ENCODE data around the gene TECPR2.
"Not testable (repeated sequence)": the region's sequence is repeated elsewhere in the genome, so short reads cannot be mapped to it uniquely, and the experiment has no call there.

The TECPR2 gene

DNA sequence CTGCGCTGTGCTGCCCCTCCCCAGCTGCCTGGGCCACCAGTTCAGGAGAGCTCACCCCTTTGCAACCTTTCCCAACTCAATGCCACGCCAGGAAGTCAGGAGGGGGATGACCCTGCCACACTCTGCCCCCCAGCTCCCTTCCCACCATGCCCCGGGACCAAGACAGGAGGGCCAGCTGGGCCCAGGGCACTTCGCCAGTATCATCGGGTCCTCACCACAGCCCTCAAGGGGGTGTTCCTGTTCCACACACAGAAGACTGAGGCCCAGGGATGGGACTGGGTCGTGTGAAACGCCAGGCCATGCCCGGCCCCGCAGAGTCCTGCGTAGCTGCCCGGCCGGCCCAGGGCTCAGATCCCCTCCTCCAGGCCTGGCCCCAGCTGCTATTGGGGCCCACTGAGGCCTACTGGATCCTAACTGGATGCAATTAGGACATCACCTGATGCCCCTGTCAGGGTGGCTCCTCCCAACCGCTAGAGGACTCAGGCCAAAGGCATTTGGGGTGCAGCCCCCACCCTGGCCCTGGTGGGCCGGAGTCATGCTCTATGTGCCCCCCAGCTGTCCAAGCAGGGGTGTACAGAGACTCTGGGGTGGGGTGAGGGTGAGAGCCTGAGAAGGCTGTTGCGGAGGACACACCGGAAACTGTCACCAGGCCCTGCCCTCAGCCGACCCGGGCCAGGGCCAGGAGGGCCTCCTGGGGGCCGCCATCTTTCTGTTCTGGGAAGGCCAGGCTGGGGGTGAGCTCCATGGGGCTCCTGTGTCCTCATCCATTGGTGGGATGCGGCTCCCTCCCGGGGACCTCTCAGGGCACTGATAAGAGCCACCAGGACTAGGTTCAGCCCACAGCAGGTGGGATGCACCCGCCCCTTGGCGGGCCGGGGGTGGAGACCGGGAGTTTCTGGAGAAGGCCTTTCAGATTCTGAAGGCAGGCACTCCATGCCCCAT, 176.1 kb downstream of the TECPR2 start:
- no peak for DNase-seq

DNA sequence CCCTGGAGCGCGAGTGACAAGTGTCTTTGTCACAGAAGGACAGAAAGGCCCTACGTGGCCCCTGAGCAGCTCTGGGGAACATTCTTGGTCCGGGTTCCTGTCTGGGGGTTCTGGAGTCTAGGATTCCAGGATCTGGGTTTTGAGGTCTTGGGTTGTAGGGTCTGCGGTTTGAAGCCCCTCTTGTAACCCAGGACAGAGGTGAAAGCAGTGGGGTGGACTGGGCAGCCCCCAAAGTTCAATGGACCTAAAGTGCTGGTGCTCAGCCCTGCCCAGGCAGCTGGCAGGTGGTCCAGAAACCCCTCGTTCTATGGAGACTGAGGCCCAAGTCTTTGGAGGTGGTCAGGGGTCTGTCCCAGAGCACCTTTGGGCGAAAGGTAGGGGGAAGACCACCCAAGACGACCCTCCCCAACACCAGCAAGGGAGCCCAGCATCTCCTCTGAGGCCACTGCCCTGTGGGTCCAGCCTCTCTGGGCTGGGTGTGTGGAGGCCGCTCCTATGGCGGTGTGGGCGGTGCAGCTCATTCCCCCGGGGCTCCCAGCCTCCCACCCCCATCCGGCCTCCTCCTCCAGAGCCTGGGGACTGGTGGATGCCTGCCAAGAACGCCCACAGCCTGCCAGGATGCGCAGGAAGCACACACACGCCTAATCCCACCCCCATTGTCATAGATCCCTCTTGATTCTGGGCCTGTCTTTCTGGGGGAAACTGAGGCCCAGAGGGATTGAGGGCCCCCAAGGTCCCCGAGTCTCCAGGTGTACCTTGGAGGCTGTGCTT, 177.0 kb downstream of the TECPR2 start:
- no peak for DNase-seq

DNA sequence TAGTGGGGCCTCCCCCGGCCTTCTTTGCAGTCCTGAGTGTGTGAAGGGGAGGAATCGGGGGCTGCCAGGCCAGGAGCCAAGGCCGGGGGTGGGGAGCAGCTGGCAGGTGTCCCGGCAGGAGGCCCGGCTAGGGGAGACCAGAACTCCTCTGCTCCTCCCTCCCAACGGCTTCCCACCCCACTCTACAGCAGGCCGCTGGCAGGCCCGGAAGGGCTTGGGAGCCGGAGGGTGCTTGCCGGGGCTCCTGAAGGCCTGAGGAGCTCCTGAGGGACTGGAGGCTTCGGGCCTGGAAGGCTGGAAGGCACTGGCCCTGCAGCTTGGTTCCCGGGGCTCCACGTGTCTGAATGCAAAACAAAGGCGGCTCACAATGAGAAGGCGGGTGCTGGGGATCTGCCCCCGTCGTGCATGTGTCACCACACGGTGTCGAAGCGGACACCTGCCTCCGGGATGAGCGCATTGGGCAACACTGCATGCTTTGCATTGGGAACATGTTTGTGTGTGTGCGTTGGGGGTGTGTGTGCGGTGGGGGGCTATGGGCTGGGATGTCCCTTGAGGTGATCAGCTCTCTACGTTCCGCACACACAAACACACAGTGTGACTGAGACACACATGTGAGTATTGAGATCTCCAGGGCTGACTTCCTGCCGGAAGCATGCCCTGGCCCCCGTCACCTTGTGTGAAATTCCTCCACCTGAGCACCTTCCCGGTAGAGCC, 177.7 kb downstream of the TECPR2 start:
- DNase-seq: no peak

DNA sequence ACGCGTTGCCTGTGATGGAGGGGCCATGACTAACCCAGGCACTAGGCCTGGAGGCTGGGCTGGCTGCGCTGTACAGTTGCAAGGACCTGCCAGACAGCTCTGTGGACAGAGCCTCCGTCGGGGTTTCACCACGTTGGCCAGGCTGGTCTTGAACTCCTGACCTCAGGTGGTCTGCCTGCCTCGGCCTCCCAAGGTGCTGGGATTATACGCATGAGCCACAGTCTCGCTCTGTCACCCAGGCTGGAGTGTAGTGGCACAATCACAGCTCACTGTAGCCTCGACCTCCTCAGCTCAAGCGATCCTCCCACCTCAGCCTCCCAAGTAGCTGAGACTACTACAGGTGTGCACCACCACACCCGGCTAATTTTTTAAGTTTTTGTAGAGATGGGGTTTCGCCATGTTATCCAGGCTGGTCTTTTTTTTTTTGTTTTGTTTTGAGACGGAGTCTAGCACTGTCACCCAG, 178.3 kb downstream of the TECPR2 start:
- not testable (repeated sequence) for DNase-seq

DNA sequence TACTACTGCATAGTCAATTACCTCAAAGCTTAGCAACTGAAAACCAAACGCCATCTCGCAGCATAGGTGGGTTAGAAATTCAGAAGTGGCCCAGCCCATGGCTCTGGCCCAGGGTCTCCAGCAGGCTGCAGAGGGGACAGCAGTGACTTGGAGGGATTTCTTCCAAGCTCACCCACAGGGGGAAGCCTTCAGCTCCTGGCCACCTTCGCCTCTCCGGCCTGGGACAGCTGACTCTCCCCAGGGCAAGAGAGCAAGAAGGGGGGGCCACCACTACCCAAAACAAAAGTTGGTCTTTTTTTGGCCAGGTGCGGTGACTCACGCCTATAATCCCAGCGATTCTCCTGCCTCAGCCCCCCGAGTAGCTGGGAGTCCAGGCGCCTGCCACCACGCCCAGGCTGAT, 179.0 kb downstream of the TECPR2 start:
- no peak for DNase-seq

DNA sequence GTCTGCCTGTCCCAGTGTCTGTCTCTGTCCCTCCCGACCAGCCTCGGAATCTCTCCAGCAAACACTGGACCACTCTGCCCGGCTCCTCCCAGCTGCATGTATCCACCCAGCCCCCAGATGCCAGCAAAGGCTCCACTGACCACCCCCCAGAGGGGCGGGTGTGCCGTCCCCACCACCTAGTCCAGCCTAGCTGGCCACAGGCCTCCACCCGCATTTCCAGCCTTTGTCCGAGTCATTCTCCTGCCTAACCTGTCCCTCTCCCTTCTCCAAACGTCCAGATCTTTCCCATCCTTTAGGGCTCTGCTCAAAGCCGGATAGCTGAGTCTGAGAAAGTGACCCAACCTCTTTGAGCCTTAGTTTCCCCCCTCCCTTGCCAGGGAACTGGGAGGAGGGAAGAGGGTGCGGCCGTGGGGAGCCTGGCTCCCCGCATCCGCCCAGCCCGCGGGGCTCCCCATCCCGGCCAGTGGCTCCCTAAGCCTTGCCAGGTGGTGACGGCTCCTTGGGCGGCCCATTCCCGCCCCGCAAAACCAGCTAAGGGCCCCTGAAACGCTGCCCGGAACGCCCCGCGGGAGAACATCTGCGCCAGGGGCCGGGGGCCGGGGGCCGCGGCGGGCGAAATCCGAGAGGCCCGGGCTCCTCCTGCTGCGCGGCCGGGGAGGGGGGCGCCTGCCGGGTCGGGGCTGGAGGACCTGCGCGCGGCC, 181.5 kb downstream of the TECPR2 start:
- DNase-seq: no peak

DNA sequence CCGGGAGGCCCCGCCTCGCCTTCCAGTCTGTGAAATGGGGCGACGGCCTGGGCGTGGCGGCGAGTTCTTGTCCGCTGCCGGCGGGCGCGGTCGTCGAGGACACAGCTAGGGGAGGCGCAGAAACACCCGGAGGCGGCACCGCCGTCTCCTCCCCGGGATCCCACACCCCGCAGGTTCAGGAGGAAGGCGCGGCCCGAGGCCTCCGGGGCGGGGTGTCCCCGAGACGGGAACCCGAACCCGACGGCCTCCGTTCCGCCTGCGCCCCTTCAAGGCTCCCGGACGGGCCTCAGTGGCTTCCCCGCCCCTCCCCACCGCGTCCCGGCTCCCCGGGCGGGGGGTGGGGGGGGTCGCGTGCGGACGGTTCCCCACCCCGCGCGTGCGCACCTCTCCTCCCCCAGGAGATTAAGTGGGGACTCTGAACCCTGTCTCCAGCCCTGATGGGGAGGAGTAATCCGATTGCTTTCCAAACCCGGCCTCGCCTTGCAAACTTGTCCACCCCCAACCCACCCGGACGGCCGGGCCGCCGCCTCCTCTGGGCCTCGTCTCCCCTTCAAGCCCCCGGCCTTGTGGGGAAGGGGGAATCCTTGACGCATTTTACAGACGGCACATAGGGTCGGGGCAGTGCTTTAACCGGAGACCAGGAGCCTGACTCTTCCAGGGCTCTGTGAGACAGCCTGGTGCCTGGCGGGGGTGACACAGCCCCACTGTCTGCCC, 182.2 kb downstream of the TECPR2 start:
- DNase-seq: peak; percentile 29

DNA sequence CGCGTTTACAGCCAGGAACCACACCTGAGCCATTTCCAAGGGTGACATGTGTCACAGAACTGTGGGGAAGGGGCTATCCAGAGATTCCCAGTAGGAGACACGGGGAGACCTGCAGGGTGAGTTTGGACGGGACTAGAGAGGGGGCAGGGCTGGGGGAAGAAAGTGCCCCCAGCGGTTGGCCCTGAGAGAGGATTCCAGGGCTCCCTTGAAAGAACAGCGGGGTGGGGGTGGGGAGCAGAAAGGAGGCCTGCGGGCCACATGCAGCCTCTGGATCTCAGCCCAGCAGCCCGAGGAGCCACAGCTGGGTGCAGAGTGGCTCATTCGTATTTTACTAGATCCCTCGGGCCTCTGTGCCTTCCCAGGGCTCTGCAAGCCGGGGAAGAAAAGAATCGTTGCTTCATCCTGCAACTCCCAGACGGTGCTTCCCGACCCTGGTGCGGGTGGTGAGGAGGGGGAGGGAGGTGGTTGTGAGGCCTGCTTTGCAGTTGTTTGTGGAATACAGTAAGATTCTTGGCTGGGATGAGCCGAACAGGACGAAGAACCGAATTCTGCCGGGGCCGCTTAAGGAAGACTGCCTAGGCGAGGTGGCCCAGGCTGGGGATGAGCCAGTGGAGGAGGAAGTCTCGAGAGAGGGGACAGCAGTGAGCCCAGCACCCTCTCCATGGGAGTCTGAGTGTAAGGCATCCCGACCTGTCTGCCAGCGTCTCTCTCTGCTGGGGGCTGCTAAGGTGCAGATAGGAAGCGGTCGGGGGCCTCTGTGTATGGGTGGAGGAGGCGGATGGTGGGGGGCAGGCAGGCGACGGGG, 182.9 kb downstream of the TECPR2 start:
- DNase-seq: no peak

DNA sequence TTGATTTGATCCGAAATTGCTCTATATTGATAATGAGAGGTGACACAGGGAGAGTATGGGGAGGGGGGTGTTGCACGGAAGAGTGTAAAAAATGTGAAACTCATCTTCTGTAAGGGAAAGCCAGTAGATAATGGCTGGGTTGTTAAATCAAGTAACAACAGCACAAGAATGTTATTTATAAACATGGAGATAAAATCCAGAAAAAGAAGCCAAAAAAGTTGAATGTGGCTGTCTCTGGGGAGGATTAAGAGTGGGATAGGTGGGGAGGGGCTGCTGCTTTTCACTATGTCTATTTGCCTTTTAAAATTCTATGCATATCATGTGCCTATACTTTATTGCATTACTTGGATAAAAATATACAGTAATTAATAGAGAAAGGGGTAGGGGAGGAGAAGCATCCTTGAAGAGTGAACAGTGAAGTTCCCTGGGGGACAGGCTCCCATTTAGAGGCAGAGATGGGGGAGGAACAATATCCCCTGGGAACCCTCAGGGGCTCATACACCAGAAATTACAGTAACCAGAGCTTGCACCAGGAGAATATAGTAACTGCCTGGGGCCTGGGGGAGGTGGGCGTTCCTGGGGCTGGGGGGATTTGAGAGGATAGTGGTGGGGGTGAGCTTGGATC, 186.0 kb downstream of the TECPR2 start:
- no peak for DNase-seq

DNA sequence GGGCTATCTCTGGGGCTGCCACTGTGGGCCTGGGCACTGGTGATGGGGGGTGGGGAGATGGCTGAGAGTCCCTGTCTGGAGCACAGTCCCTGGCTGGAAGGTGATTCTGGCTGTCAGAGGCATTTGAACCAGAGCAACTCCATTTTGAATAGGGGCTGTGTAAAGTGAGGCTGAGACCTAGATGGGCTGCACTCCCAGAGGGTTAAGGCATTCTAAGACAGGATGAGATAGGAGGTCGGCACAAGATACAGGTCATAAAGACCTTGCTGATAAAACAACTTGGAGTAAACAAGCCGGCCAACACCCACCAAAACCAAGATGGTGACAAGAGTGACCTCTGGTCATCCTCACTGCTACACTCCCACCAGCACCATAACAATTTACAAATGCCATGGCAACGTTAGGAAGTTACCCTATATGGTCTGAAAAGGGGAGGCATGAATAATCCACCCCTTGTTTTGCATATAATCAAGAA, 188.2 kb downstream of the TECPR2 start:
- DNase-seq: not testable (repeated sequence)
